ENCODE results near the gene SLC25A21. TPM values are rescaled to one million over a fixed set of nuclear protein-coding genes. Genes with fewer than 3 reads are reported as not detected.

SLC25A21 gene
- total and polyA plus RNA-seq, 8 donors = 0.40 to 5.4 (median 1.3) TPM; not detected in 2

DNA sequence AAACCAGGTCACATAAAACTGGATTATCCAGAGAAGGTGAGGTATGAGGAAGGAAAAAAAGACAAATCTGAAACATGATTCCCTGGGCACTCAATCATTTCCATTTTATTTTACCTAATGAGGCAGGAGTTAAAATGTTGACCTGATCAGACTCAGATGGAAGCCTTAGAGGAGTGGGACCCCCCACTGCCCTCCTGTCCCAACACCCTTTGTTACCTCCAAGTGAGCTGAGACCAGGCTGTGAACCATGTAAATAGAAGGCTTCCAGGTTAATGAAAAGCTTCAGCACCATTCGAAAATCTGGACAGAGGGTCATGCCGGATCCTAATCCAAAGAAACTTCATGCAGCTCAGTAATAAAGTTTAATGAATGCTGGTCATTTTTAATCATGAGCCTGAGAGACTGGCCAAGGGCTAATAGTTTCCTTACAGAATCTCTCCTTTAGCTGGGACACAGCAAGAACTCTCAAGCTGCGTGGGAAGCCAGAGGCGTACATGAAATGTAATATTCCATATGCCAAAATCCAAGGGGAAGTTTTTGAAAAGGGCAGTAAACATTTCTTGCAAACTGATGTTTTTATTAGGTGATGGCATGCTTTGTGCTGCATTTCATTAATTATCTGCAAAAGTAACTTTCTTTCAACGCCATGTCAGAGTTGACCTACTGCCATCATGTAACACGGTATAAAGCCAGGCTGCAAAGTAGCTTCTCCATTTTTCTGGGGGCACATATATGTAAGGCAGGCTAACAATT is 327.8 kb downstream of the SLC25A21 start:
- no peak for TF ChIP-seq POLR2AphosphoS5 (IDR thresholded peaks at IDR 0.05)
- TF ChIP-seq POLR2A (IDR thresholded peaks at IDR 0.05) = no peak
- TF ChIP-seq, protein P1, sequence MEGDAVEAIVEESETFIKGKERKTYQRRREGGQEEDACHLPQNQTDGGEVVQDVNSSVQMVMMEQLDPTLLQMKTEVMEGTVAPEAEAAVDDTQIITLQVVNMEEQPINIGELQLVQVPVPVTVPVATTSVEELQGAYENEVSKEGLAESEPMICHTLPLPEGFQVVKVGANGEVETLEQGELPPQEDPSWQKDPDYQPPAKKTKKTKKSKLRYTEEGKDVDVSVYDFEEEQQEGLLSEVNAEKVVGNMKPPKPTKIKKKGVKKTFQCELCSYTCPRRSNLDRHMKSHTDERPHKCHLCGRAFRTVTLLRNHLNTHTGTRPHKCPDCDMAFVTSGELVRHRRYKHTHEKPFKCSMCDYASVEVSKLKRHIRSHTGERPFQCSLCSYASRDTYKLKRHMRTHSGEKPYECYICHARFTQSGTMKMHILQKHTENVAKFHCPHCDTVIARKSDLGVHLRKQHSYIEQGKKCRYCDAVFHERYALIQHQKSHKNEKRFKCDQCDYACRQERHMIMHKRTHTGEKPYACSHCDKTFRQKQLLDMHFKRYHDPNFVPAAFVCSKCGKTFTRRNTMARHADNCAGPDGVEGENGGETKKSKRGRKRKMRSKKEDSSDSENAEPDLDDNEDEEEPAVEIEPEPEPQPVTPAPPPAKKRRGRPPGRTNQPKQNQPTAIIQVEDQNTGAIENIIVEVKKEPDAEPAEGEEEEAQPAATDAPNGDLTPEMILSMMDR (IDR thresholded peaks at IDR 0.05) = no peak
- no peak for TF ChIP-seq EP300 (IDR thresholded peaks at IDR 0.05)
- intact Hi-C loops (cut with DNase I; ENCODE audit: low total_unique reads) = no loop called here
- no peaks in the 10 kb centered on the region for H3K4me1 ChIP-seq
- H3K4me3 ChIP-seq = no peak overlapping the region
- WGBS, 5 donors = 72 to 82% (median 78%) methylated on average over 6 of the region's 6 CpGs
- H3K27me3 ChIP-seq = no peaks in the 10 kb centered on the region
- H3K27ac ChIP-seq = no peak overlapping the region
- no peaks in the 10 kb centered on the region for H3K9me3 ChIP-seq
- no peak for DNase-seq
- no peaks in the 10 kb centered on the region for H3K36me3 ChIP-seq

DNA sequence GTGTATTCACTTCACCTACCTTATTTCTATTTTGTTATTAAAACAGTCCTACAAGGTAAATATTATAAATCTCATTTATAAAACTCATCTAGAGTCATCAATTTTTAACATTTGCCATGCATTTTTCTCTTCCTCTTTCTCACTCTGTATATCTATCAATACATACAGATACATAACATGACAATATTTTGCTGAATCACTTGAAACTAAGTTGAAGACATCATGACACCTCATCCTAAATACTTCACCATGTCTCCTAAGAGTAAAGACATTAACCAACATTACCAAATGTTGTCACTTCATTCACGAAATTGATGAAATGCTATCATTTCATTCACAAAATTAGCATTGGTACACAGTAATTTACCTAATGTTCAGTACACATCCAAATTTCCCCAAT is 329.0 kb downstream of the SLC25A21 start:
- Histone ChIP-seq H3K4me1 (no peaks in the 10 kb centered on the region), H3K36me3 (no peaks in the 10 kb centered on the region), H3K4me3 (no peak overlapping the region), H3K27me3 (no peaks in the 10 kb centered on the region), H3K27ac (no peak overlapping the region), H3K9me3 (no peaks in the 10 kb centered on the region)
- TF ChIP-seq, protein P1 (IDR thresholded peaks at IDR 0.05) = no peak
- no peak for TF ChIP-seq EP300 (IDR thresholded peaks at IDR 0.05)
- no peak for TF ChIP-seq POLR2A (IDR thresholded peaks at IDR 0.05)
- no peak for TF ChIP-seq POLR2AphosphoS5 (IDR thresholded peaks at IDR 0.05)
- intact Hi-C loops (cut with DNase I; ENCODE audit: low total_unique reads) = no loop called here
- DNase-seq = no peak
- WGBS, 5 donors = 78 to 90% (median 87%) methylated on average over 1 of the region's 1 CpG

DNA sequence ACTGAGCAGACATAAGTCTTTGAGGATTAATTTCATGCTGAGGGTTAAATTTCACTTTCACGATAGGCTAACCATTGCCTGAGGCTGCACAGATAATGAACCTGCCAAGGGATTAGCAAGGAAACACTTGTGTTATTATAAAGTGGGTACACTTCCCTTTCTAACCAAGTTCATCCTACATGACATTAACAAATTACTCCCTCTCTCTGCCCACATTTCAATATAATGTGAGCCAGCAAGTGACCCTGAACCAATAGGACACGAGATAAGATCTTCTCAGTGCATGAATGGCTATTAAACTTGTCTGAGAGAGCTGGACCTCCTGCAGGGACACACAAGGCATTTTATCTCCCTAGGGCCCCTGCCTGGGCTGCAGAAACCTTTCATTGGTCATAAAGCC is 337.3 kb downstream of the SLC25A21 start:
- no peaks in the 10 kb centered on the region for H3K27me3 ChIP-seq
- no peaks in the 10 kb centered on the region for H3K4me1 ChIP-seq
- intact Hi-C loops (cut with DNase I; ENCODE audit: low total_unique reads) = no loop called here
- 30 to 43% (median 35%) methylated on average over 2 of the region's 2 CpGs for WGBS, 5 donors
- no peak for DNase-seq
- no peaks in the 10 kb centered on the region for H3K9me3 ChIP-seq
- H3K27ac ChIP-seq = no peak overlapping the region
- no peaks in the 10 kb centered on the region for H3K36me3 ChIP-seq
- H3K4me3 ChIP-seq = no peak overlapping the region
- no peak for TF ChIP-seq POLR2AphosphoS5 (IDR thresholded peaks at IDR 0.05)
- no peak for TF ChIP-seq POLR2A (IDR thresholded peaks at IDR 0.05)
- no peak for TF ChIP-seq EP300 (IDR thresholded peaks at IDR 0.05)
- TF ChIP-seq, protein P1 (IDR thresholded peaks at IDR 0.05) = no peak

DNA sequence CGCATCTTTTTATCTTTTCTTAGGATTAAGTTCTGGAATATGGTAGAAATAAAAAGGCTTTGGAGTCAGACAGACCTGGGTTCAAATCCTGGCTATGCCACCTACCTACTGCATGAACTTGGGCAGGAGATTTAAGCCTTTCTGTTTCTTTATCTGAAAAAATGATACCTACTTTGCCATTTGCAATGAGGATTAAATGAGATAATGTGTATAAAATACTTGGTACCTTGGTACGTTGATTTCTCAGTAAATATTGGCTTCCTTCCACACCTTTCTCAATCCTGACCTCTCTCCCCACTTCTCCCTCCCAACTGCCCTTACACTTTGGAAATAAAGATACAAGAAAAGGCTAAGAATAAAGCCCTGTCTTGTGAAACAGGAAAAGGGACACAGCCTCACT is 338.1 kb downstream of the SLC25A21 start:
- WGBS, 5 donors = 55 to 69% (median 62%) methylated on average over 2 of the region's 2 CpGs
- no peak for TF ChIP-seq POLR2AphosphoS5 (IDR thresholded peaks at IDR 0.05)
- TF ChIP-seq EP300 (IDR thresholded peaks at IDR 0.05) = no peak
- no peak for TF ChIP-seq POLR2A (IDR thresholded peaks at IDR 0.05)
- TF ChIP-seq, protein P1 (IDR thresholded peaks at IDR 0.05) = no peak

More for the DNA sequence above, 338.1 kb downstream of the SLC25A21 start:
- Histone ChIP-seq H3K27me3 (no peaks in the 10 kb centered on the region), H3K36me3 (no peaks in the 10 kb centered on the region), H3K27ac (no peak overlapping the region), H3K4me1 (no peaks in the 10 kb centered on the region), H3K4me3 (no peak overlapping the region), H3K9me3 (no peaks in the 10 kb centered on the region)
- no peak for DNase-seq
- intact Hi-C loops (cut with DNase I; ENCODE audit: low total_unique reads) = no loop called here

All from stomach (tissue), 9 donors.